HG02610 (cell line): ENCODE data around the gene RBM10.

Experiments used
- ATAC-seq: cut with Tn5 transposase; IDR thresholded peaks from one replicate; pipeline ENCODE4 v1.9.1; 2021; ENCODE audit warnings: mild to moderate bottlenecking, moderate library complexity; ENCODE audit not compliant: unreplicated experiment

Gene RBM10

DNA sequence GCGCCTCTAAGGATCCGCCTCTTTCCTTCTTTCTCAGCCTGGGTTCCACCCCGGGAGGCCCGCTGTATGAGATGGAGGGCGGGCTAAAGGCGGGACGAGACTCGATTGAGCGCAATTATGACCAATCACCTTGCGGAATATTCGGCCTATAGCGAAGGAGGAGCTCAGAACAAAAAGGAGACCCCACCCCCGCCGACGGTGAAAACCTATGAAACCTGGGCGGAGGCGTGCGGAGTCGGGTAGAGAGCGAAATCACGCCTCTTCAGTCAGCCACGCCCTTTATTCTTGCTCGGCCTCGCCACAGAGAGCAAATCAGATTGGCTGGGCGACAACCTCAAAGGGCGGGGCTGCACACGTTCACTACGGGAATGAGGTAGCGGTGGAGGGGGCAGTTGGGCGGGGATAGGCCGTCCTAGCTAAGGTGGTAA is 72.8 kb downstream of the RBM10 start:
- peak; percentile 92 for ATAC-seq

DNA sequence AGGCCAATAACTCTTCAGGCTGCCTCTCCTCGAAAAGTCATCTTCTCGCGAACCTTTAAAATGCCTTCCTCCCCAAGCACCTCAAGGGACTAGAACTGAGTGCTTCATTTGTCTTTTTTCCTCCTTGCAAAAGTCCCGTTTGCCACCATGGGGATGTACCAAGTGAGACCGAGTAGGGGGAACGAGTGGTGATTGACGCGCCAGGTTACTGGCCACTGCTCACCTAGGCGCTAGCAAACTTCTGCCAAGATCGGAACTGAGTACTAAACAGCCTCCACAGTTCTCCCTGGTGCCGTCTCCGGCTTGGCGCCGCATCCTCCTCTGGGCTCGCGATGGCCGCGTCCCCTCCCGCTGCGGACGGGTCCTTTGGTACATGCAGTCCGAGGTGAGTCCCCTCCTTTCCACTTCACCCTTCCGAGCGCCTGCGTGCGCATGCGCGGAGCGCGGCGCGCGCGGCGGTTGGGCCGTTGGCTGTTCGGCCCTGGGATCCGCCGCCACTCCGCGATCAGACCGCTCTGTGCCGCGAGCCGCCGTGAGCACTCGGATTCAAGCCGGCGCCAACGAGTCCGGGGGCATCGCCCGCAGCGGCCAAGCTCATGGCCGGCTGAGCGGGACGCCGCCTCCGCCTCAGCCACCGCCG is 73.4 kb downstream of the RBM10 start, which contains the start of gene CDK16:
Gene CDK16, plus strand, starts transcription at position 402 of the 640 bp plus-strand sequence. CDS start 4,877 bp downstream, outside the sequence.
- ATAC-seq: peak; percentile 24

DNA sequence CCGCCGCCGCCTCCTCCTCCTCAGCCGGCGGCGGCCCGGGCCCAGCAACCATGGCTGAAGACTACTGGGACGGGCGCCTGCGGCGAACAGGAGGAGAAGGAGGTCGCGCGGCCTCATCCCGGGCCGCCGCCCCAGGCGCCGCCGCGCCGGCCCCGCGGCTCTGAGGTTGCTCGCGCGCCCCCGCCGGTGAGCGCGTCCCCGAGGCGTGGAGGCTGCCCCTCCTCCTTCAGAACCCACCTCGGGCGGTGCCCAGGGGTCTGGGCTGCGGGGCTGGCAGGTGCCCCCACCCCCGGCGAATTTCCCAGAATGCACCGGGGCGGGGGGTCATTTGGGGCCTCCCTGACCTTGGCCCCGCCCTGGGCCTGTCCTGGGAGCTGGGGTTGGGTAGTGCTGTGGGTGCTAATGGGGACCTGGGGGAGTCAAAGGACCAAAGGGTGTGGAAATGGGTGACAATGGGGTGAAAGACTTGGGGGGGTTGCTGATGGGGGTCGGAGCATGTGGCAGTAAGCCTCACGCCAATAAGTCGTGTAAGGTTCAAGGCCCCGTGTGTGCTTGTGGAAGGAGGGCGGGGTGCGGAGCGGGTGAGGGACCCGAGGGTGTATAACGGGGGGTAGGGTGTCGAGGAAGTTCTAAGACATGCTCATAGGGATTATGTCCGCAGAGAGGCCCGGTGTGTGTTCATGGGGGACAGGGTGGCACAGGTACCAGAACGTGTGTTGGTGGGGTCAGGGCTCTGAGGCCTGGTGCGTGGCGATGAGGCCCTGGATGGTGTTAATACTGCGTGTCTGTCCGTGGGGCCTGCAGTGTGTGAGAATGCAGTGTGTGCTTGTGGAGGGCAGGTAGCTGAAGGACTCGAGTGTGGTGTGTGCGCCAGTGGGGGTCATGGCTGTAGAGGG is 74.1 kb downstream of the RBM10 start:
- no peak for ATAC-seq

DNA sequence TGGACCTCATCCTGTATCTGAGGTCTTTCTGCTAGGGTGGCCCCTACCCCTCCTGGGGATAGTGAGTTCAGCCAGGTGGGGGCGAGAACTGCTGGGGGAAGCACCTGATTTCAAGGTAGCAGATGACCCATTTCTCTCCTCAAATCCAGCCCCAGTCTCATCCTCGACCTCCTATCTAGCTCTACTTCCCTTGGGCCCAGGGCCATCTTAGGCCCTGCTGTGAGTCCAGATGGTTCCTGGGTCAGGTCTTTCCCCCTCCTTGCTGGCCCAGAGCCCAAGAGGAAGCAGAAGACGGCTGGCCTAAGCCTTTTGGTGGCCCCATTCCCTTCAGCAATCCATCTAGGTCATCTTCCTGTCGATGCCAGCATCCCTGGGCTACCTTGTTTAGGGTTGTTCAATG is 76.7 kb downstream of the RBM10 start:
- ATAC-seq: no peak

DNA sequence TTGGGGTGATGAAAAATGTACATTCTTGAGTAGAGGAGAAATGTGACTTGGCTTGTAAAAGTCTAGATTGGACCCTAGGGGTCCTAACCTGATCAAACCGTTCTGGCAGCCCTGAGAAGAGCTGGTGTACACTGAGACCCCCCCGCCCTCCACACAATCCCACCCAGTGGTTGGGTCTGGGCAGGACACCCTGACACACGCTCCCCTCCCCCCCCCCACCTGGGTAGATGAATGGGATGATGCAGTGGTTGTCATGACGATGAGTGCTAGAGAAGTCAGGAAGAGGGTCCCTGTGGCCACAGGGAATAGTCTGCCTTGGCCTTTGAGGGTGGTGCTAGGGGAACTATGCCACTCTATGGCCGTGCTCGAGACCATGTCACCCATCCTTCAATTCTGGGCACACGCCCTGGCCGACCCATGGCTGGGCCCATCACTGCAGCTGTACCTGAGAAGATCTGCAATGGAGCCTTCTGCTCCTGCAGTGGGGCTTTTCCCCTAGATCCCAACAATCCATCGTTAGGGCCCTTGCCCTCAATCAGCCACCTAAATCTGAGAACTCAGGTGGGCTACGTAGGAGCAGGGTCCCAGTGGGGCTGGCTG is 77.8 kb downstream of the RBM10 start:
- no peak for ATAC-seq

DNA sequence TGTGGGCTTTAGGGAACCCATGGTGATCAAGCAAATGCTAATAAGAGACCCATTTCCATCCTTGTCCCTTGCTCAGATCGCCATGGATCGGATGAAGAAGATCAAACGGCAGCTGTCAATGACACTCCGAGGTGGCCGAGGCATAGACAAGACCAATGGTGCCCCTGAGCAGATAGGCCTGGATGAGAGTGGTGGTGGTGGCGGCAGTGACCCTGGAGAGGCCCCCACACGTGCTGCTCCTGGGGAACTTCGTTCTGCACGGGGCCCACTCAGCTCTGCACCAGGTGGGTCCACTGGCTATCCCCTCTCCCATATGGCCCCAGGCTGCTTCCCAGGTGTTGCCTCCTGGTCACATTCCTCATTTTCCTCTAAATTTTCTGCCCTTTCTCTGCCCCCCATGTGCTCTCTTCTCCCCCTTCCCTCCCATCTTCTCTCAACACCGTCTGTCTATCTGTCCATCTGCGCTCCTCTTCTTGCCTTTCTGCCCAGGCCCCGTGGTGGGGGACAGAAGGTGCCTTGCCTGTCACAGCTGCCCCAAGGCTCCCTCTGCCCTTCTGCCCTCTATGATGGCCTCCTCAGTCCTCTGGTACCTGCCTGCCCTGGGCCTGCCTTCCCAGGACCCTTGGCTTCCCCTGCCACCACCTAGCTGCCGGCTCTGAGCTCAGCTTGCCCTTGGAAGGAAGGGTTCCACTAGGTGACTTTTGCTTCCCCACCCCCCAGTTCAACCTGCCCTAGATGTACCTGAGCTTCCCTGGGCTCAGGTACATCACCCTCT is 78.6 kb downstream of the RBM10 start:
- no peak for ATAC-seq

DNA sequence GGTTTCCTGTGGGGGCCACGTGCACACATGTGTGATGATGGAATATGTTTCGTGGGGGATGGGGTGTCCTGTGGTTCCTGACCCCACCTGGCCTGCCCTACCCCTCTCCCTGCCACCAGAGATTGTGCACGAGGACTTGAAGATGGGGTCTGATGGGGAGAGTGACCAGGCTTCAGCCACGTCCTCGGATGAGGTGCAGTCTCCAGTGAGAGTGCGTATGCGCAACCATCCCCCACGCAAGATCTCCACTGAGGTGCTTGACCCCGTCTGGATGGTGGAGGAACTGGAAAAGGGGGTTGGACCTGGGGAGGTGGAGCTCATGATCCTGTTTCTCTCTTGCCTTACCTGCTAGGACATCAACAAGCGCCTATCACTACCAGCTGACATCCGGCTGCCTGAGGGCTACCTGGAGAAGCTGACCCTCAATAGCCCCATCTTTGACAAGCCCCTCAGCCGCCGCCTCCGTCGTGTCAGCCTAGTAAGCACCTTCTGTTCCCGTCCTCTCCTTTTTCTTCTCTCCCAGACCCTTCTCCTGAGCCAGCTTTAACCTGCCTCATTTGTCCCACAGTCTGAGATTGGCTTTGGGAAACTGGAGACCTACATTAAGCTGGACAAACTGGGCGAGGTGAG is 79.4 kb downstream of the RBM10 start:
- no peak for ATAC-seq

DNA sequence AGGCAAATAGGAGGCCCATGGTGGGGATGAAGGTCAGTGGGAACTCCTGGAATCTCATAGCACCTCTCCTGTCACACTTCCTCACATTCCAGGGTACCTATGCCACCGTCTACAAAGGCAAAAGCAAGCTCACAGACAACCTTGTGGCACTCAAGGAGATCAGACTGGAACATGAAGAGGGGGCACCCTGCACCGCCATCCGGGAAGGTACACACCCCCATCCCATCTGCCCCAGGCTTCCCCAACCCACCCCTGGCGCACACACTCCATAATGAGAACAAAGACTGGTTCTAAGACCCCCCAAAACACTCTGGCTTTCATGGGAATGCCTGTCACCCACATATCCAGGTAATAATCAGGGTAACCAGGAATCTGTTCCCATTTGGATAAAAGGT is 79.9 kb downstream of the RBM10 start:
- ATAC-seq: no peak

DNA sequence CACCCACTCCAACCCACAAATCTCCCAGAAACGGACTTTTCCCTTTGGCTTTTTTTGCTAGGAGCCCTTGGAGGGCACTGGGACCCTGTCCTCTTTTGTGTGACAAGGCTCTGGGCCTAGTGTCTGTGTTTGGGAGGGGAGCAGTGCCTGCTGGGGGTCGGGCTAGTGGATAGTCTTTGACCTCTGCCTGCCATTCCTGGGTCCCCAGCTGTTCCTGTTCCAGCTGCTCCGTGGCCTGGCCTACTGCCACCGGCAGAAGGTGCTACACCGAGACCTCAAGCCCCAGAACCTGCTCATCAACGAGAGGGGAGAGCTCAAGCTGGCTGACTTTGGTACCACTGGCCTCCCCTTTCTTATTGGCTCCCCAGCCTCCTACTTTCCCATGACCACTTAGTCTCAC is 81.0 kb downstream of the RBM10 start:
- no peak for ATAC-seq

DNA sequence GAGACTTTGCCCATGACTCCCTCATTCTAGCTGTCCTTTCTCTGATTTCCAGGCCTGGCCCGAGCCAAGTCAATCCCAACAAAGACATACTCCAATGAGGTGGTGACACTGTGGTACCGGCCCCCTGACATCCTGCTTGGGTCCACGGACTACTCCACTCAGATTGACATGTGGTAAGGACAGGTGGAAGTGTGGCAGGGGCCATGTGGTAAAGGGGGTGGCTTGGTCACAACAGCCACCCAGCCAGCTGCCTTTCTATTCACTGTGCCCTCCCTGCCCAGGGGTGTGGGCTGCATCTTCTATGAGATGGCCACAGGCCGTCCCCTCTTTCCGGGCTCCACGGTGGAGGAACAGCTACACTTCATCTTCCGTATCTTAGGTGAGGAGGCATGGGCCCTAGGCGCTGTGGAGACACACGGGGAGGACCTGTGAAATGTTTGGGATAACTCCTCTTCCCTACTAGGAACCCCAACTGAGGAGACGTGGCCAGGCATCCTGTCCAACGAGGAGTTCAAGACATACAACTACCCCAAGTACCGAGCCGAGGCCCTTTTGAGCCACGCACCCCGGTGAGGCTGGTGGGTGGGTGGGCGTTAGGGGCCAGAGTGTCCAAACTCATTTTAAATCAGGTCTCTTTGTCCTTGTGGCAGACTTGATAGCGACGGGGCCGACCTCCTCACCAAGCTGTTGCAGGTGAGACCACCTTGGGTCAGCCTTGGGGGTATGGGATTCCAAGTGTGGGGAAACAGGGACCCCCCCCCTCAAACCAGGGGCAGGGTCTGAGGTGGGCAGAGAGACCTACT is 81.7 kb downstream of the RBM10 start:
- ATAC-seq: no peak

DNA sequence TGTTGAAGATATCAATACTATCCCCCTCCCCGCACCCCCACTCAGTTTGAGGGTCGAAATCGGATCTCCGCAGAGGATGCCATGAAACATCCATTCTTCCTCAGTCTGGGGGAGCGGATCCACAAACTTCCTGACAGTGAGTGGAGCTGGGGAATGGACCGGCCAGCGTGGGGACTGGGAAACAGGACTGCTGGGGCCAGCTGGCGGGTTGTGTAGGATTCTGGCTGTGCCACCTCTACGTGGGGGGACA is 82.2 kb downstream of the RBM10 start:
- no peak for ATAC-seq

DNA sequence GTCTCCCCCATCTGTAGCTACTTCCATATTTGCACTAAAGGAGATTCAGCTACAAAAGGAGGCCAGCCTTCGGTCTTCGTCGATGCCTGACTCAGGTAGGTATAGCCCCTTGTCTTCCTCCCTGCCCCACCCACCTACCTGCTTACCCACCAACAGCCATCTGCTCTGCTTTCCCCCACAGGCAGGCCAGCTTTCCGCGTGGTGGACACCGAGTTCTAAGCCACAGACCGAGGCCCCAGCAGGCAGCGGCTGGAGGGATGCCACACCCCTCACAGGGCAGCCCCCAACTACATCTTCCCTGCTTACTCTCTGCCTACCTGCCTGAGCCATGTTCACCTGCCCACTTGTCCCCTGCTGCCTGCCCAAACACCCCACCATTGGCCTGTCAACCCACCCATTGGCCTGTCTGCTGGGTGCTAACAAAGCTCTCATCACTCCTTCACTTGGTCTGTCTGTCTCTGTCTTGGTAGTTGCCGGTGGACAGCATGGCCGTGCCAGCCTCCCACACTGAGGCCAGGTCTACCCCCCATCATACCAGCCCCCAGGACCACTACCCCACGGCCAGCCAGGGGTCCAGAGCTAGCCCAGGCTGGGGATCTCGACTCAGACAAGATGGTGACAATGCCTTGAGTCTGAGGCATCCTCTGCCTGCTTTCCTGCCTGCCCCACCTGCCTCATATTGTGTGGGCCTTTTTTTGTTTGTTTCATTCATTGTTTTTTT is 83.7 kb downstream of the RBM10 start:
- no peak for ATAC-seq

DNA sequence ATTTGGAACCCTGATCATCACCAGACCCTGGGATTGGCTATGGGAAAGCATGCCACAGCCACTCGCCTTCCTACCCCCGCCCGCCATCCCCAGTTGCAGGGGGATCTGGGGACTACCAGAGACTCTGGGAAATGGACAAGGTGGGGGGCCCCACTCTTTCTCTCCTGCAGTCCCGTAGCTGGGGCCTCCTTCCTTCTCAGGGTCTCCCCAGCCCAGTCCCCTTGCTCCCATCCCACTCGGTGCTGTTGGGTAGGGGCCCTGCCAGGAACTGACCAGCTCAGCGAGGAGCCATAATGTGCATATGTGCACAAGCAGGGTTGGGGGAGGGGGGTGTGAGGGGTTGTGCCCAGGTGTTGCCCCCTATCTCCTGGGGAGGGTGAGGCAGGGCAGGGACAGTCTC is 84.4 kb downstream of the RBM10 start:
- no peak for ATAC-seq

DNA sequence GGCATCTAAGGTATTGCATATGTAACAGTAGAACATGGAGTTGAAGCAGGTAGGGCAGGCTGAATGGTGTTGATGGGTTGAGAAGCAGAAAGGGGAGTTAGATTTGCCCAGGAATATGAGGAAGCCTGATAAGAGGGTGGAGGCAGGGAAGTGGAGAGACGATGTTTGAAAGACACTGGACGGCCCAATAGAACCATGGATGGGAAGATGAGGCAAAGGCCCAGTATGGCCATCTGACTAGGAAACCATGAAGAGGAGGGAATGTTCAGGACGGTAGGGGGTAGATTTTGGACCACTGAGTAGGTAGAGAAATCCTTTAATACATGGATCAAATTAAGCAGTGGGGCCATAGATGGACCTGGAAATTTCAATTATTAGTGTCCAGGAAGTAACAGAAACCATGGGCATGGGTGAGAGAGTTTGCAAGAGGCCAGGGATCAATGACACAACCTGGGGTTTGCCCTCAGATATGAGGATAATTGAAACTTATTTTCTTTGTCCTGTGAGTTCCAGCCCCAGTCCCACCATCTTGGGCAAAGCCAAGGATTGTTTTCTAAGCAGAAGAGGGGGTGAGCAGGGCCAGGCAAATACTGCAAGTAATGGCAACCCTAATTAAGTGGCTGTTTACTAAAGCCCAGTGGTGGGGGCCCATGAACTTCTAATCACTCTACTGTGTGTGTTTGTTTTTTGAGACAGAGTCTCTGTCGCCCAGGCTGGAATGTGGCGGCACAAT is 85.3 kb downstream of the RBM10 start:
- ATAC-seq: no peak

DNA sequence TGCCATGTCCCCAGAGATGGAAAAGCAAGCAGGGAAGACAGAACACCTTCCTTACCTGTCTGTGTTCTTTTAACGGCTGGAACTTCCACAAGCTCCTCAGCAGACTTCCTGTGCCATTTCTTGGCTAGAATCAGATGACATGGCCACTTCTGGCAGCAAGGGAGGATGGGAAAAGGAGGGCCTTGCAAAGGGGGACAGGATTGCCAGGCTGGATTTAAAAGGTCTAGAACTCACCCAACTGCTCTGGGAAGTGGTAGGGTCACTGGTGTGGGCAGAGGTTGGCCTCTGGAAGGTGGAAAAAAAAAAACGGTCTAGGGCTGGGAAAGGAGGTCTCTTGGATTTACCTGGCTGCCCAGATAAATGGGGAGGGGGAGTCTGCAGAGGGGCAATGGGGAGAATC is 86.1 kb downstream of the RBM10 start:
- ATAC-seq: no peak

DNA sequence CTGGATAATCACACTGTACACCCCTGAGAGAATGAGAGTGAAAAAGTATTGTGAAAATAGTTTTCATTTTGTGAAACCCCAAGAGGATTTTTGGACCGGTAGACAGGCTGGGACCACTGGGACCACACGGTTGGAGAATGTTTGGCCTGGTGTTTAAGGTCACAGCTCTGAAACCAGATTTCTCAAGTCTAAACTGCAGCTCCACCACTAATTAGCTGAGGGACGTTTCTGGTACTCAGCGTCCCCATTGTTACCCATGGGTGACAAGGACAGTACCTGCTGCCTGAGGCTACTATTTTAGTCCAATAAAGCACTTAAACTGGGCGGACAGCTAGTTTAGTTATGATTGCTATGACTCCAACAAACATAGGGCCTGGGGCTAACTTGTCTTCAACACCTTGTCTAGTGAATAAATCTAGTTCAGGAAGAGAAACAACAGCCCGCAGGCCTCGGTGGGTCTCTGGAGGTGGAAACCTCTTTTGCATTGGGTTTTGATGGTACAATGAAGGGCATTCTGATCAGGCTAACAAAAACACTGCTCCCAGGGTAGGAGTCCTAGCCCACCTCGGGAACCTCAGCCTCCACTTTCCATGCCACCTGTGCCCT is 87.3 kb downstream of the RBM10 start:
- ATAC-seq: no peak

DNA sequence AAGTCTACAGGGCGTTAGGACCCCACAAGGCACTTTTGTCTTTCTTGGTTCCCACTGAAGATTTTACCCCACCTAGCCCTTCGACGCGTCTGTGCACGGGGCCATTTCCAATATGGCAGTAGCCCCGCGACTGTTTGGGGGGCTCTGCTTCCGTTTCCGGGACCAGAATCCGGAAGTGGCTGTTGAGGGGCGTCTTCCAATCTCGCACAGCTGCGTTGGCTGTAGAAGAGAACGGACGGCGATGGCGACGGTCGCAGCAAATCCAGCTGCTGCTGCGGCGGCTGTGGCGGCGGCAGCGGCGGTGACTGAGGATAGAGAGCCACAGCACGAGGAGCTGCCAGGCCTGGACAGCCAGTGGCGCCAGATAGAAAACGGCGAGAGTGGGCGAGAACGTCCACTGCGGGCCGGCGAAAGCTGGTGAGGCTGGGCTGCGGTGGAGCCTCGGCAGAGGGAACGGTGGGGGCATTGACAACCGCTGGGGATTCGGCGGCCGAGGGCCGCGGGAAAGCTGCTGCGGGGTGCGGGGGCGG is 87.8 kb downstream of the RBM10 start, which contains the start of gene USP11:
Gene USP11, plus strand, starts transcription at position 207 of the 530 bp plus-strand sequence. Its CDS starts 35 bp downstream, at position 242.
- ATAC-seq: peak; percentile 11
